Muscle layer of colon (tissue), 2 donors: Measurements from ENCODE around the gene HAND2.

ENCODE experiments used
- H3K27ac ChIP-seq: one replicate; pipeline ENCODE4 v1.7.0; 2013; ENCODE audit warnings: low read depth, mild to moderate bottlenecking, low read length, moderate library complexity
- H3K27me3 ChIP-seq, 2 donors: one replicate each; pipeline ENCODE4 v1.7.0; 2013; ENCODE audit warnings: low read length in 2 of 2, mild to moderate bottlenecking in 2 of 2; ENCODE audit not compliant: insufficient read depth in 2 of 2, control insufficient read depth in 1 of 2
- H3K36me3 ChIP-seq: one replicate; pipeline ENCODE4 v1.7.0; 2013; ENCODE audit warnings: mild to moderate bottlenecking, low read length; ENCODE audit not compliant: insufficient read depth
- H3K4me1 ChIP-seq: one replicate; pipeline ENCODE4 v1.7.0; 2013; ENCODE audit warnings: mild to moderate bottlenecking, low read length; ENCODE audit not compliant: insufficient read depth
- H3K4me3 ChIP-seq, 2 donors: one replicate each; pipeline ENCODE4 v1.7.0; 2013; ENCODE audit warnings: low read length in 2 of 2, low read depth in 1 of 2, mild to moderate bottlenecking in 1 of 2, moderate library complexity in 1 of 2
- H3K9ac ChIP-seq: one replicate; pipeline ENCODE4 v1.7.0; 2013; ENCODE audit warnings: low read length
- H3K9me3 ChIP-seq: one replicate; pipeline ENCODE4 v1.7.0; 2013; ENCODE audit warnings: mild to moderate bottlenecking, low read length
- donor health status: abdominal sarcoma.
- donor health status: Adenocarcinoma of cecum.

HAND2 gene

DNA sequence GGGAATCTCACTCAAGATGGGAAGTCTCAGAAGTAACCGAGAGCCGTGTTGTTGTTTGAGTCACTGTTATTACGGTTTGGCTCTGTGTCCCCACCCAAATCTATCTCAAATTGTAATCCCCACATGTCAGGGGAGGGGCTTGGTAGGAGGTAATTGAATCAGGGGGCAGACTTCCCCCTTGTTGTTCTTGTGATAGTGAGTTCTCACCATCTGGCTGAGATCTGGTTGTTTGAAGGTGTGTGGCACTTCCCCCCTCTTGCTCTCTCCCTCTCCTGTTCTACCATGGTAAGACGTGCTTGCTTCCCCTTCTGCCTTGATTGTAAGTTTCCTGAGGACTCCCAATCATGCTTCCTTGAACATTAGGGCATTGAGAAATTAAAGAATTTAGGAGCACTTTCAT is 37.0 kb downstream of the HAND2 start:
- Histone ChIP-seq H3K27ac (no peak overlapping the region), H3K9ac (no peak overlapping the region), H3K36me3 (no peaks in the 10 kb centered on the region), H3K9me3 (no peaks in the 10 kb centered on the region), H3K4me1 (peaks cover 22% of the 10 kb centered on the region), H3K27me3 (no peaks in the 10 kb centered on the region), H3K4me3 (no peak overlapping the region)

GRCh38 chr4:173492315-173492714 is 37.7 kb downstream of the HAND2 start:
- H3K27ac ChIP-seq: no peak overlapping the region
- H3K27me3 ChIP-seq: no peaks in the 10 kb centered on the region
- peaks cover 22% of the 10 kb centered on the region for H3K4me1 ChIP-seq
- H3K9me3 ChIP-seq: no peaks in the 10 kb centered on the region
- H3K9ac ChIP-seq: no peak overlapping the region
- H3K4me3 ChIP-seq: no peak overlapping the region
- no peaks in the 10 kb centered on the region for H3K36me3 ChIP-seq

- Histone ChIP-seq H3K36me3 (no peaks in the 10 kb centered on the region), H3K4me3 (no peak overlapping the region), H3K27ac (no peak overlapping the region), H3K4me1 (peaks cover 32% of the 10 kb centered on the region), H3K9me3 (no peaks in the 10 kb centered on the region), H3K27me3 (no peaks in the 10 kb centered on the region), H3K9ac (no peak overlapping the region)
Observed at GRCh38 chr4:173490817-173491528, 39.1 kb downstream of the HAND2 start.

DNA sequence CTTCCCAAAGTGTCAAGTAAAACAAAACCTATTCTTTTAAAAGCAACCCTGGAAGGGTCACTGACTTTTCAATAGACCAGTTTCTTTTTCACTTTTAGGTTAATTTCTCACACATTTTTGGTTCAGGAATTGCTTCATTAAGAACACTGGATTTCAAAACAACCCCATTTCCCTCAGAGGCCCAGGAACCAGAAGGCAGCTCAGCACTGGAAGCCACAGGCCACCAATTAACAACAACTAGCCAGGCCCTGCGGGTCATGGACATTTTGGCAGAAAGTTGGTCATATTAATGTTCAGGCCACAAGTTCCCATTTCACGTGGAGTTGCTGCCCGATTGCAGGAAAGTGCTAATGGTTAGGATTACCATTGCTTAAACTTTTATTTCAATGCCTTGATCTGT is 39.8 kb downstream of the HAND2 start:
- Histone ChIP-seq H3K9me3 (no peaks in the 10 kb centered on the region), H3K9ac (no peak overlapping the region), H3K4me3 (no peak overlapping the region), H3K36me3 (no peaks in the 10 kb centered on the region), H3K4me1 (peaks cover 32% of the 10 kb centered on the region), H3K27me3 (no peaks in the 10 kb centered on the region), H3K27ac (peak overlapping the region; percentile 12)

DNA sequence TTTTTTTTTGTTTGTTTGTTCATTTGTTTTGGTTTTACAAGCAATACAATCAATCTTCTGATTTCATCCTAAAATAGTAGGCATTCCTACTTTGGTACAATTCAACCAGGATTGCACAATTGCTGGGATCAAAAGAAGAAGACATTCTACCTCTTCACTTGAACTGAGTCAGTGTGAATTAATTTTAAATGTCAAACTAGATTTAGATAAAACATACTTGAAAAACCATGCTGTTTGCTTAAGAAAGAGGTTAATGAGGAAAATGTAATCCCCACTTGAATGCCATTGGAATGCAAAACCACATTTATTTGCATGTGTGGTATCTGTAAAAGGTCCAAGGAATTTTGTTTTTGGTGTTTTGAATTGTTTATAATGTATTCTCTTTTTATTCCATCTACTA is 40.5 kb downstream of the HAND2 start:
- Histone ChIP-seq H3K9ac (no peak overlapping the region), H3K27ac (peak overlapping the region; percentile 12), H3K9me3 (no peaks in the 10 kb centered on the region), H3K36me3 (no peaks in the 10 kb centered on the region), H3K4me1 (peaks cover 32% of the 10 kb centered on the region), H3K4me3 (no peak overlapping the region), H3K27me3 (no peaks in the 10 kb centered on the region)

DNA sequence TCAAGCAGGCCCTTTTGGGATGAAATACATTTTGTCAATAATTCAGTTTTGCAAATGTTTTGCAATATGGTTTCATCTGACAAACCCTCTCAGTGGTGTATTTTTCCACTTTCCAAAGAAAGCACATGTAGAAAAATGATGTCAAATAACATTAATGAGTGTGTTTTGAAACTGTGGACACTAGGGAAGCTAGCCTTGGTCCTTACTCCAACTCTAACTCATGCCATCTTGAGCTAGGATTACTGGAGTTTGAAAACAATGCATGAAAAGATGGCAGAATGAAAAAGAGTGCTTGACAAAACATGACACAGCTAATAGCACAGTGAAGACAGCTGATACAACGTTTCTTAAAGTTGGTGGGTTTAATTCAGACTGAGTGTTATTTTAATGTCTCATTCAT is 41.4 kb downstream of the HAND2 start:
- no peak overlapping the region for H3K4me3 ChIP-seq
- H3K36me3 ChIP-seq: no peaks in the 10 kb centered on the region
- H3K27me3 ChIP-seq: no peaks in the 10 kb centered on the region
- peaks cover 32% of the 10 kb centered on the region for H3K4me1 ChIP-seq
- H3K9me3 ChIP-seq: no peaks in the 10 kb centered on the region
- no peak overlapping the region for H3K9ac ChIP-seq
- H3K27ac ChIP-seq: no peak overlapping the region

DNA sequence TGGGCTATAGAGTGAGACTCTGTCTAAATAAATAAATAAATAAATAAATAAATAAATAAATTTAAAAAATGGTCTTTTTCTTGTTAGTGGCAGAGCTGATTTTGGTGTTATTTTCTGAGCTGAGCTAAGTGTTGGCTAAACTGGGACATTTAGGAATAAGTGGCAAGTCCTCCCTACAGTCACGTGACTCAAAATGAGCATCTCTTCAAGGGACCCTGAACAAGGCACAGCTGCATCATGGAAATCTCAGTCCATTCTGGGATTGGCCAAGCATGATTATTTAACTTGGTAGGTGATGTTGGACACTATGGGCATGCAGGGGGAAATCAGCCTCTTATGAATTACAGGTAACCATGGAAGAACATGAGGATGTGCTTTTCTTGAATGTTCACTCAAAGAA is 42.0 kb downstream of the HAND2 start:
- no peak overlapping the region for H3K27ac ChIP-seq
- H3K4me1 ChIP-seq: peaks cover 32% of the 10 kb centered on the region

DNA sequence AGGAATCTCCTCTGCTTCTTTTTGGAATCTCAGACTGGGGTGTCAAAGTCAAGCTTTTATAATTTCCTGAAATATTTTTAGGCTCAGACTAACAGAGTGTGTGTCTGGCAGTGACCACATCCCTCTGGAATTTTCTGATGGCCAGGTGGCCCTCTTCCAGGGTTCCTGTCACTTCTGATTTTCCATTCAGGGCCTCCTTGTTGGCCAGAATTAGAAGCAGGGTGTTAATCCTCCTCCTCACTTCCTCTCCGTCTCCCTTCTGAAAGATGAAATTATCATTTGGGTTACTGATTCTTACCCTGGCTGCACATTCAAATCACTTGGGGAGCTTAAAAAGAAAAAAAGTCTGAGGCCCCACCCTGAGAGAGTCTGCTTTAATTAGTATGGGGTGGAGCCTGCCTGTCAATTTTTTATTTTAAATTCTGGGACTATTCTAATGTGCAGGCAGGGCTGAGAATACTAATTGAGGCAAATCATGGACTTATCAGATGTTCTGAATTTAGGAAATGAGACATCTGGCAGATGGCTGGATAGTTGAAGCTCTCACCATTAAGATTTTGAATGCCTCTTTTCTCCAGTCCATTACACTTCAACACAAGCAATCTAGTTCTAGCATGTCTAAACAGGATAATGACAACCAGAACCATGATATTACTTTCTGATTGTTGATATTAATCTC is 43.2 kb downstream of the HAND2 start:
- Histone ChIP-seq H3K27me3 (no peaks in the 10 kb centered on the region), H3K9me3 (no peaks in the 10 kb centered on the region), H3K36me3 (no peaks in the 10 kb centered on the region), H3K4me3 (no peak overlapping the region), H3K27ac (no peak overlapping the region), H3K9ac (no peak overlapping the region), H3K4me1 (peaks cover 32% of the 10 kb centered on the region)

More for the DNA sequence above, 42.0 kb downstream of the HAND2 start:
- Histone ChIP-seq H3K27me3 (no peaks in the 10 kb centered on the region), H3K4me3 (no peak overlapping the region), H3K36me3 (no peaks in the 10 kb centered on the region), H3K9me3 (no peaks in the 10 kb centered on the region), H3K9ac (no peak overlapping the region)

DNA sequence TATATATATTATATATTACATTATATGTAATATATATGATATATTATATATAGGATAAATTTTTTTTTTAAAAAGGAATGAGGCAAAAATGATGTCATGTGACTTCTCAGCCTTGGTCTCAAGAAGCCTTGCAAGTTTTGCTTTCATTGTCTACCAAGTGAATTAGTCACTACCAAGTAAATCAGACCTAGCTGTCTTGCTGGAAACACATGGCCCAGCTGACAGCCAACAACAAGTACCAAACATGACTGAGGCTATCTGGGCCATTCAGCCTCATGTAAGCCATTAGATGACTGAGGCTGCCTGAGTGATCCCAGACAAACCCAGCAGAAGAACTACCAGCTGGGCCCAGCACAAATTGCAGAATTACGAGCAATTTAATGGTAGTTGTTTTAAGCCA is 44.9 kb downstream of the HAND2 start:
- H3K4me1 ChIP-seq: peaks cover 19% of the 10 kb centered on the region
- H3K4me3 ChIP-seq: no peak overlapping the region
- no peaks in the 10 kb centered on the region for H3K36me3 ChIP-seq
- no peak overlapping the region for H3K9ac ChIP-seq
- no peak overlapping the region for H3K27ac ChIP-seq
- no peaks in the 10 kb centered on the region for H3K9me3 ChIP-seq
- H3K27me3 ChIP-seq: no peaks in the 10 kb centered on the region

DNA sequence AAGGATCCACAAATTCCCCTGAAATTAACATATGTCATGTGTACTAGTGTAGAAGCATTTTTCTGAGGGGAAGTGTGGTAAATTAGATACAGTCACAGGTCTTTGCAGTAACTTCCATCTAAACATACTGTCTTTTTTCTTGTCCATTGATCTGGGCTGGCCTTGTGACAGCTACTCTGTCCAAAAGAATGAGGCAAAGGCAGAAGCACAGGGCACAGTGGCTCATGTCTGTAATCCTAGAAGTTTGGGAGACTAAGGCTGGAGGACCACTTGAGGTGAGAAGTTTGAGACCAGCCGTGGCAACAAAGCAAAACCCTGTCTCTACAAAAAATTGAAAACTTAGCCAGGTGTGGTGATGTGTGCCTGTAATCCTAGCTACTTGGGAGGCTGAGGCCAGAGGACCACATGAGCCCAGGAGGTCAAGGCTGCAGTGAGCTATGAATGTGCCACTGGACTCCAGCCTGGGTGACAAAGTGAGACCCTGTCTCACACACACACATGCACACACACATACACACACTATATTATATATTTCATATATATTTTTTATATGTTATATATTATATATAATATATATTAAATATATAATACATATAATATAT is 47.6 kb downstream of the HAND2 start:
- H3K4me1 ChIP-seq: peaks cover 11% of the 10 kb centered on the region
- H3K36me3 ChIP-seq: no peaks in the 10 kb centered on the region
- H3K27me3 ChIP-seq: no peaks in the 10 kb centered on the region
- H3K27ac ChIP-seq: no peak overlapping the region
- no peak overlapping the region for H3K4me3 ChIP-seq
- H3K9me3 ChIP-seq: no peaks in the 10 kb centered on the region
- no peak overlapping the region for H3K9ac ChIP-seq

- Histone ChIP-seq H3K27me3 (no peaks in the 10 kb centered on the region), H3K27ac (no peak overlapping the region), H3K4me1 (no peaks in the 10 kb centered on the region), H3K4me3 (no peak overlapping the region), H3K36me3 (no peaks in the 10 kb centered on the region), H3K9ac (no peak overlapping the region), H3K9me3 (no peaks in the 10 kb centered on the region)
Observed at GRCh38 chr4:173478913-173479283, 51.1 kb downstream of the HAND2 start.
